Fibroblast of pulmonary artery (primary cell): ENCODE data around the gene AAMP.

Experiments used
- DNase-seq: peaks from one replicate; pipeline ENCODE4 v3.0.0-alpha.2; 2010; ENCODE audit warnings: low read depth
- H3K4me3 ChIP-seq: replicated peaks from 2 replicates; pipeline ENCODE4 v1.5.1; 2011; ENCODE audit warnings: low read depth, mild to moderate bottlenecking, control low read depth, low read length, moderate library complexity
- TF ChIP-seq, protein P1 (sequence below): IDR thresholded peaks from 2 replicates; pipeline ENCODE4 v1.5.1; 2011; ENCODE audit warnings: mild to moderate bottlenecking, control low read depth, low read length, inconsistent platforms; ENCODE audit errors: missing control alignments

Gene AAMP

DNA sequence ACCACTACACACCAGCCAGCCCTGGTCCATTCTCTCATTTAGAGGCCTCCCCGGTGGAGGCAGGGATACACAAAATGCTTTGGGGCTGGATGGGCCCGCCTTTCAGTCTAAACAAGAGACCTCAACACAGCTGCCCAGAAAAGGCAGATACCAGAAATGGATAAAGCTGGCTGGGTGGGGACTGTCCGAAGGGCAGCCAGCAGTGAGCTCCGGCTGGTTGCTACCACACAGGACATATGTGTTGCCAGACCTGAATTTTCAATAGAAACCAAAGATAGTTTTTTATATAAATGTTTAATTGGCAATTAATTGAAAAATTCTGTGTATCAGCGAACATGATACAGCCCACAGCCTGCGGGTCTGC lies 7.7 kb downstream of the AAMP start:
- DNase-seq, result no peak
- H3K4me3 ChIP-seq, result no peak overlapping the region
- TF ChIP-seq, protein P1, sequence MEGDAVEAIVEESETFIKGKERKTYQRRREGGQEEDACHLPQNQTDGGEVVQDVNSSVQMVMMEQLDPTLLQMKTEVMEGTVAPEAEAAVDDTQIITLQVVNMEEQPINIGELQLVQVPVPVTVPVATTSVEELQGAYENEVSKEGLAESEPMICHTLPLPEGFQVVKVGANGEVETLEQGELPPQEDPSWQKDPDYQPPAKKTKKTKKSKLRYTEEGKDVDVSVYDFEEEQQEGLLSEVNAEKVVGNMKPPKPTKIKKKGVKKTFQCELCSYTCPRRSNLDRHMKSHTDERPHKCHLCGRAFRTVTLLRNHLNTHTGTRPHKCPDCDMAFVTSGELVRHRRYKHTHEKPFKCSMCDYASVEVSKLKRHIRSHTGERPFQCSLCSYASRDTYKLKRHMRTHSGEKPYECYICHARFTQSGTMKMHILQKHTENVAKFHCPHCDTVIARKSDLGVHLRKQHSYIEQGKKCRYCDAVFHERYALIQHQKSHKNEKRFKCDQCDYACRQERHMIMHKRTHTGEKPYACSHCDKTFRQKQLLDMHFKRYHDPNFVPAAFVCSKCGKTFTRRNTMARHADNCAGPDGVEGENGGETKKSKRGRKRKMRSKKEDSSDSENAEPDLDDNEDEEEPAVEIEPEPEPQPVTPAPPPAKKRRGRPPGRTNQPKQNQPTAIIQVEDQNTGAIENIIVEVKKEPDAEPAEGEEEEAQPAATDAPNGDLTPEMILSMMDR, result no peak

DNA sequence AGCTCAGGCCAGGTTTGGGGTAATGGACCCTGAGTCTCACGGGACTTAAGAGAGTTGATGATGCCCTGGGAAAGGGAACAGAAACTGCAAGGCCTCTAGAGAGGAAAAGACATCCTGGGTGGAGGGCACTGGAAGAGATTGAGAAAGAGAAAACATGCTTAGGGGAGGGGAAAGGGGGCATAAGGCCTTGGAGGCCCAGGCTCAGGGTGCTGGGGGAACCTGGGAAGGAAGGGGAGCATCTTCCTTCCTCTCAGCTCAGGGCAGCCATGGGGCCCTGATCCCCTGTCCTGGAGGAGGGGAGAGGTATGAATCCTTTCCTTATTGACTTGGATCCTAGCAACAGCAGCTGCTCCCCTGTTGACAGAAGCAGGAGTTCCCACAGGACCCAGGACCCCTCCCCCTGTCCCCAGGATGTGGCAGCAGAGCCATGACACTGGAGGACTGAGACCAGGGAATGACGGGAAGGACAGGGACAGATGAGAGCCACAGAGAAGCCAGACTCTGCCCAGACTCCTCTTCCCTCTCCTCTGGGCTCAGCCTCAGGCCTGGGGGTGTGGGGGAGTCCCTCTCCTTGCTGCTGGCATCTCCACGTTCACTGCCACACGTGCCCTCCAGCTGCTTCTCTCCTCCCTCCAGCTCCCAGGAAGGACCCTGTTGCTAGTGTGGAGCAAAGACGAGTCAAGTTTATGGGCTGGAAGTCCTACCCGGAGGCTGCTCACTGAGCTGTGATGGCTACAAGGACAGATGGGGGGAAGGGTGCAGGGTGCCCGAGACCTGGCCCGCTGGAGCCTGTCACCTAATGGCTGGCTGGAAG lies 8.3 kb downstream of the AAMP start:
- TF ChIP-seq, protein P1, result no peak
- no peak overlapping the region for H3K4me3 ChIP-seq
- no peak for DNase-seq

DNA sequence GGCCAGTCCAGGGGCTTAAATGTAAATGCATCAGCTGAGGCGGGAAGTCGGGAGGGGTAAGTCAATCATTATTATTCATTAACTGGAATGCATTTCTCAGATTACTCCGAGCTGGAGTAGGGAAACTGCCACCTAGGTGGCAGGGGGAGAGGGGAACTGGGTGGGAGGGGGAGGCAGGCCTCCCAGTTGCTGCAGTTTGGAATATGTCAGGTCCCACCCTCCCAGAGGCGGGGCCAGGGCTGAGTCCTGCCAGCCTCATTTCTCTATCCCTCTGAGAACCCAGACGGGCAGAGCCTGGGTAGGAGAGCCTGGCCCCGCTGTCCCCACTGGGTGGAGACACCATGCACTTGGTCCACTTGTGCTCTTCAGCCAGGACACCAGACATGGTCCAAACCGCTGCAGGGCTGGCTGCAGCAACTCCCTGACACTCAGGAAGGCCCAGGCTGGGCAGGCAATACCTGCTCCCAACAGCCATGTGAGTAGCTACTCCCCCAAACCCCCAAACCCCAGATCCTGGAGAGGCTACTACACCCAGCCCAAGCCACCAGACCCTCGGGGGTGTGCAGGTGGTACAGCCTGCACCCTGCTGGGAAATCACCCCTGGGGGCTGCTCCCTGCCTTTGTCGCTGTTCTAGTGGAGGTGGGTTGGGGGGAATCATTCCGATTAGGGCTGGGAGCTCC lies 9.1 kb downstream of the AAMP start, which contains the start of gene GPBAR1:
TSS of gene GPBAR1 (plus strand) at position 274 of the 681 bp plus-strand sequence. CDS start 1,710 bp downstream, outside the sequence.
- no peak for DNase-seq
- TF ChIP-seq, protein P1, result no peak
- no peak within 1 kb of the TSS for H3K4me3 ChIP-seq

DNA sequence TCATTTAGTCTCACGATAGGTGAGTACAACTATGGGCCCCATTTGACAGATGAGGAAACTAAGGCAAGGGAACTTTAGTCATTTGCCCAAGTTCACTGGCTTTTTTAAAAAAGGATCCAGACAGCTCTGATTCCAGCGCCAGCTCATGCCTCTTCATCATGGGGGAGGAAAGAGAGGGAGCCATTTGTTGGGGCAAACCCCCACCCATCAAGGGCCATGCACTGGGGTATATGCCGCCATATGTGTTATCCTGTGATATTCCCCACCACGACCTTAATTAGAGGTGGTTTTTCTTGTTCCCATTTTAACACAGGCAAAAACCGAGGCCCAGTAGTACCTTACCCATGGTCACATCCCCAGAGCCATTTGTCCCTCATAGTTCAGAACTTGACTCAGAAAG lies 9.8 kb downstream of the AAMP start:
- no peak overlapping the region for H3K4me3 ChIP-seq
- no peak for DNase-seq

DNA sequence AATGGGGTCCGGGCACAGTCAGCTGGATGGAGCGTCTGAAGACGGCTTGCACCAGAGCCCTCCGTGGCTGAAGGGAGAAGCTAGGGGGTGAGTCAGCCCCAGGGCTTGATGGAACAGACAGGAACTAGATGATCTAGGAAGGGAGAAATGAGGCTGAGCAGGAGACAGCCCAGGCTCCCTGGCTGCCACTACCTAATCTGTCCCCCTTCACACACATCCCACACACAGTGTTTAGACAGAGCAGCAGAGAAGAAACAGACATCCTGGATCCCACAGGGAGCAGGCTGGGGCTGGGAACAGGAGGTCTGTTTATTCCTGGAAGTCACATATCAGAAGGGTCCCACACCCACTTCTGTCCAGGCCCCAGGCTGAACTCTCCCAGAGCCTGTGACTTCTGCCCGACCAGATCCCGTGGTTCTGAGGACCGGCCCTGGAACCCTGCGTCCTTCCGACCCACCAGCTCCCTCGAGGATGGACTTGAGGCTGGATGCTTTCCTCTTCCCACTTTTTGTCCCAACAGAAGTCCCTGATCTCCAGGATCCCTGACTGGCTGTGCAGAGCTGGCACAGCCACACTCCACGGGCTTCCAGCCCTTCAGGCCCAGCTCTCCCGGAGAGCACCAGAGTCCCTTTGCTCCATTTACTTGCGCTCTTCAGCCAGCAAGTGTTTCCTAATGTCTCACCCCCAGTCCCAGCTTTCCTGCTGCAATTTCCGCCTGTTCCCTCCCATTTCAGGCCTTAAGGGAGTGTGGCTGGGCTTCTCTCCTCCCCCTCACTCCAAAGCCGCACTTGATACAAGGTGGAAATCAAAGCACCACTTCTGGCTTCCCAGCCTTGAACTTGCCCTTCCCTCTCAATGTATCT lies 10.6 kb downstream of the AAMP start:
- TF ChIP-seq, protein P1, result no peak
- DNase-seq, result peak; percentile 88
- H3K4me3 ChIP-seq, result peak overlapping the region; percentile 24

More for the DNA sequence above, 9.8 kb downstream of the AAMP start:
- TF ChIP-seq, protein P1, result no peak

DNA sequence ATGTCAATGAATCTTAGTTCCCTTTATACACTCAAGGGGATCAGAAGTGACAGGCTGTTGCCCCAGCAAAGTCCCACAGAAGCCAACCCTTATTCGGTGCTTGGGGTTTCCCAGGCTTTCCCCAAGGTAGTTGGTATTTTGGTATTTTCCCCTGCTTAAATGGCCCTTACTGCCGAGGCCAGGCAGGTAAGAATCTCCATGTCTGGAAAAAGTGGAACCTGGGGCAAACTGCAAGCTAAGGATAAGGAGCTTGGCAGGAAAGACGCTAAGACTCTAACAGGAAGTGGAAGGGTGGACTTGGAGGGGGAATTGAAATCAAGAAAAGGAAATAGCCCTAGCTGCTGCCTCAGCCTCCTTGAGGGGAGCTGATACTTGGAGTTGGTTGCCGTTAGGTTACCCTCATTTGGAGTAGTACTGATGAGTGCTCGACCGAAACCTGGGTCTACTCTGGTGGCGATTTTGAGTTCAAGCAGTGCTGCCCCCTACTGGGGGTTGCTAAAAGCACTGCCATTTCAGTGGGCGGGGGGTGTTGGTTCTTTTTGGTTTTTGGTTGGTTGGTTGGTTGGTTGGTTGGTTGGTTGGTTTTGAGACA lies 12.5 kb downstream of the AAMP start:
- no peak overlapping the region for H3K4me3 ChIP-seq
- DNase-seq, result peak; percentile 36
- TF ChIP-seq, protein P1, result peak; percentile 62
